Trophoblast cell (in vitro differentiated cells and primary cell): ENCODE data around the gene HTR1B.

Source experiments
- DNase-seq, 2 donors: peaks; one replicate each; pipeline ENCODE4 v3.0.0-alpha.2; 2016
- H2AFZ ChIP-seq: 2 replicates; pipeline ENCODE4 v1.6.1; 2013; ENCODE audit warnings: low read length, moderate library complexity, mild to moderate bottlenecking; ENCODE audit not compliant: insufficient read depth, poor library complexity
- H2AK5ac ChIP-seq: 2 replicates; pipeline ENCODE4 v1.6.1; 2013; ENCODE audit warnings: mild to moderate bottlenecking, low read length
- H2BK120ac ChIP-seq: 2 replicates; pipeline ENCODE4 v1.6.1; 2013; ENCODE audit warnings: low read length, mild to moderate bottlenecking, moderate library complexity; ENCODE audit not compliant: insufficient read depth, poor library complexity
- H2BK12ac ChIP-seq: 2 replicates; pipeline ENCODE4 v1.6.1; 2013; ENCODE audit warnings: mild to moderate bottlenecking, low read length, moderate library complexity
- H2BK5ac ChIP-seq: 2 replicates; pipeline ENCODE4 v1.6.1; 2013; ENCODE audit warnings: low read length, low read depth, moderate library complexity, mild to moderate bottlenecking; ENCODE audit not compliant: poor library complexity
- H3K14ac ChIP-seq: 2 replicates; pipeline ENCODE4 v1.6.1; 2013; ENCODE audit warnings: mild to moderate bottlenecking, low read length
- H3K18ac ChIP-seq: 2 replicates; pipeline ENCODE4 v1.6.1; 2013; ENCODE audit warnings: mild to moderate bottlenecking, low read length
- H3K23ac ChIP-seq: 2 replicates; pipeline ENCODE4 v1.6.1; 2013; ENCODE audit warnings: low read length
- H3K27ac ChIP-seq: 2 replicates; pipeline ENCODE4 v1.5.1; 2013; ENCODE audit warnings: low read depth, mild to moderate bottlenecking, inconsistent platforms, low read length, moderate library complexity
- H3K27me3 ChIP-seq: 2 replicates; pipeline ENCODE4 v1.6.1; 2013; ENCODE audit warnings: inconsistent platforms, mild to moderate bottlenecking, low read length, moderate library complexity; ENCODE audit not compliant: insufficient read depth
- H3K36me3 ChIP-seq, 2 experiments: 1 replicate in 1 of 2; 2 replicates in 1 of 2; pipeline ENCODE4 v1.6.1; 2013; ENCODE audit warnings: low read length in 2 of 2, mild to moderate bottlenecking in 2 of 2, moderate library complexity in 1 of 2; ENCODE audit not compliant: insufficient read depth in 2 of 2, control insufficient read depth in 1 of 2
- H3K4ac ChIP-seq: 2 replicates; pipeline ENCODE4 v1.6.1; 2013; ENCODE audit warnings: low read depth, mild to moderate bottlenecking, low read length, moderate library complexity
- H3K4me1 ChIP-seq, 2 experiments: 1 replicate in 1 of 2; 2 replicates in 1 of 2; pipeline ENCODE4 v1.6.1; 2013; ENCODE audit warnings: low read length in 2 of 2, mild to moderate bottlenecking in 2 of 2, moderate library complexity in 1 of 2; ENCODE audit not compliant: insufficient read depth in 2 of 2, control insufficient read depth in 1 of 2
- H3K4me2 ChIP-seq: 2 replicates; pipeline ENCODE4 v1.6.1; 2013; ENCODE audit warnings: inconsistent platforms, mild to moderate bottlenecking, low read length, moderate library complexity
- H3K4me3 ChIP-seq: 2 replicates; pipeline ENCODE4 v1.5.1; 2013; ENCODE audit warnings: mild to moderate bottlenecking, low read depth, low read length, inconsistent platforms
- H3K79me1 ChIP-seq: one replicate; pipeline ENCODE4 v1.6.1; 2013; ENCODE audit warnings: low read length
- H3K79me2 ChIP-seq: 2 replicates; pipeline ENCODE4 v1.6.1; 2013; ENCODE audit warnings: low read length, mild to moderate bottlenecking; ENCODE audit not compliant: control insufficient read depth, insufficient read depth, poor library complexity
- H3K9ac ChIP-seq: 2 replicates; pipeline ENCODE4 v1.6.1; 2013; ENCODE audit warnings: mild to moderate bottlenecking, low read length
- H3K9me3 ChIP-seq: 2 replicates; pipeline ENCODE4 v1.6.1; 2013; ENCODE audit warnings: low read depth, mild to moderate bottlenecking, control low read depth, inconsistent platforms, low read length; ENCODE audit not compliant: insufficient read depth
- H4K12ac ChIP-seq: 2 replicates; pipeline ENCODE4 v1.6.1; 2013; ENCODE audit warnings: low read depth, mild to moderate bottlenecking, low read length, moderate library complexity
- H4K8ac ChIP-seq: 2 replicates; pipeline ENCODE4 v1.6.1; 2013; ENCODE audit warnings: low read depth, mild to moderate bottlenecking, low read length, moderate library complexity
- H4K91ac ChIP-seq: one replicate; pipeline ENCODE4 v1.6.1; 2013; ENCODE audit warnings: low read depth, mild to moderate bottlenecking, low read length, moderate library complexity
- WGBS: extraction: QIAGEN DNeasy Blood & Tissue Kit; methylation state at CpG from one replicate; pipeline ENCODE4 v1.1.7; 2013; ENCODE audit warnings: missing lambda C conversion rate; ENCODE audit not compliant: insufficient read length, insufficient coverage; ENCODE audit errors: extremely low coverage; 5-methylcytosine and 5-hydroxymethylcytosine counted together

HTR1B gene

GRCh38 chr6:77455271-77455670 is 8.0 kb downstream of the HTR1B start:
- H3K79me2 ChIP-seq, result no peaks in the 10 kb centered on the region
- H4K91ac ChIP-seq, result no peak overlapping the region
- no peak overlapping the region for H3K18ac ChIP-seq
- no peaks in the 10 kb centered on the region for H3K36me3 ChIP-seq
- H3K27ac ChIP-seq, result no peak overlapping the region
- no peak overlapping the region for H3K4ac ChIP-seq
- H4K12ac ChIP-seq, result no peak overlapping the region
- no peak overlapping the region for H3K9ac ChIP-seq
- no peak overlapping the region for H3K4me3 ChIP-seq
- no peak overlapping the region for H3K14ac ChIP-seq
- no peak overlapping the region for H4K8ac ChIP-seq
- no peaks in the 10 kb centered on the region for H3K27me3 ChIP-seq
- H3K79me1 ChIP-seq, result peaks cover 5% of the 10 kb centered on the region
- no peak overlapping the region for H2AFZ ChIP-seq
- no peak overlapping the region for H3K4me2 ChIP-seq
- H2BK120ac ChIP-seq, result no peak overlapping the region
- peaks cover 5% of the 10 kb centered on the region in 2 experiments for H3K4me1 ChIP-seq
- H2AK5ac ChIP-seq, result no peak overlapping the region
- H3K9me3 ChIP-seq, result no peaks in the 10 kb centered on the region
- no peak overlapping the region for H3K23ac ChIP-seq
- no peak overlapping the region for H2BK5ac ChIP-seq
- DNase-seq, result no peak
- no peak overlapping the region for H2BK12ac ChIP-seq

GRCh38 chr6:77454386-77454785 is 8.9 kb downstream of the HTR1B start:
- Histone ChIP-seq H2BK12ac (no peak overlapping the region), H3K36me3 (no peaks in the 10 kb centered on the region), H3K79me1 (peaks cover 5% of the 10 kb centered on the region), H3K14ac (no peak overlapping the region), H3K4me3 (no peak overlapping the region), H4K91ac (no peak overlapping the region), H3K4me2 (no peak overlapping the region), H4K12ac (no peak overlapping the region), H2AK5ac (no peak overlapping the region), H3K4me1 (peaks cover 5% of the 10 kb centered on the region in 2 experiments), H2BK120ac (no peak overlapping the region), H3K18ac (no peak overlapping the region), H2AFZ (no peak overlapping the region), H3K9ac (no peak overlapping the region), H3K4ac (no peak overlapping the region), H3K27ac (no peak overlapping the region), H3K9me3 (no peaks in the 10 kb centered on the region), H3K23ac (no peak overlapping the region), H3K27me3 (no peaks in the 10 kb centered on the region), H4K8ac (no peak overlapping the region), H3K79me2 (no peaks in the 10 kb centered on the region), H2BK5ac (no peak overlapping the region)
- peak in 1 of 2 donors; percentile 68 for DNase-seq
- no CpG with 5 or more reads among the region's 2 CpGs for WGBS

GRCh38 chr6:77451466-77451865 is 11.8 kb downstream of the HTR1B start:
- Histone ChIP-seq H3K79me1 (peaks cover 5% of the 10 kb centered on the region), H3K23ac (no peak overlapping the region), H3K4me2 (no peak overlapping the region), H2BK120ac (no peak overlapping the region), H4K12ac (no peak overlapping the region), H3K79me2 (no peaks in the 10 kb centered on the region), H3K27ac (no peak overlapping the region), H4K8ac (no peak overlapping the region), H3K36me3 (no peaks in the 10 kb centered on the region), H3K4me3 (no peak overlapping the region), H3K14ac (no peak overlapping the region), H2BK5ac (no peak overlapping the region), H3K9me3 (no peaks in the 10 kb centered on the region), H4K91ac (no peak overlapping the region), H3K27me3 (no peaks in the 10 kb centered on the region), H3K4ac (no peak overlapping the region), H3K18ac (no peak overlapping the region), H2AK5ac (no peak overlapping the region), H3K4me1 (peaks cover 4% of the 10 kb centered on the region in 2 experiments), H2BK12ac (no peak overlapping the region), H3K9ac (no peak overlapping the region), H2AFZ (no peak overlapping the region)
- WGBS, result no CpG with 5 or more reads among the region's 4 CpGs
- peak; percentile 51 to 85 for DNase-seq

- no peak overlapping the region for H3K4ac ChIP-seq
- DNase-seq, result no peak
These were observed 12.4 kb downstream of the HTR1B start for GRCh38 chr6:77450924-77451323.

More at GRCh38 chr6:77450924-77451323, 12.4 kb downstream of the HTR1B start:
- H3K4me1 ChIP-seq, result no peaks in the 10 kb centered on the region
- H3K23ac ChIP-seq, result no peak overlapping the region
- no peaks in the 10 kb centered on the region for H3K36me3 ChIP-seq
- H3K9ac ChIP-seq, result no peak overlapping the region
- no peak overlapping the region for H3K14ac ChIP-seq
- no peak overlapping the region for H2BK5ac ChIP-seq
- no peak overlapping the region for H3K18ac ChIP-seq
- H3K4me2 ChIP-seq, result no peak overlapping the region
- H3K27ac ChIP-seq, result no peak overlapping the region
- H3K9me3 ChIP-seq, result no peaks in the 10 kb centered on the region
- H2BK12ac ChIP-seq, result no peak overlapping the region
- no peak overlapping the region for H2BK120ac ChIP-seq
- H3K27me3 ChIP-seq, result no peaks in the 10 kb centered on the region
- no peak overlapping the region for H4K12ac ChIP-seq
- no peak overlapping the region for H2AK5ac ChIP-seq
- H3K79me2 ChIP-seq, result no peaks in the 10 kb centered on the region
- H4K8ac ChIP-seq, result no peak overlapping the region
- H2AFZ ChIP-seq, result no peak overlapping the region
- H4K91ac ChIP-seq, result no peak overlapping the region
- no peaks in the 10 kb centered on the region for H3K79me1 ChIP-seq
- H3K4me3 ChIP-seq, result no peak overlapping the region
